Body of pancreas (tissue), 4 donors: ENCODE results near the gene ACAD8. TPM values are rescaled to one million over a fixed set of nuclear protein-coding genes. Genes with fewer than 3 reads are reported as not detected.
"Not testable (repeated sequence)": the region's sequence is repeated elsewhere in the genome, so short reads cannot be mapped to it uniquely, and the experiment has no call there.

ENCODE experiments used
- ATAC-seq: fragments of 150-250 bp; one replicate; pipeline ENCODE4 v1.9.1; 2016
- DNase-seq, 4 donors: peaks; one replicate each; pipeline ENCODE4 v3.0.0-alpha.2; 2019
- H3K27ac ChIP-seq, 4 donors: fragments of 200-600 bp; sonication (generic); 1 replicate in 3 of 4; 2 replicates in 1 of 4; pipeline versions ENCODE4 v1.5.1 to v1.6.1; 2016 to 2019; ENCODE audit warnings: mild to moderate bottlenecking in 1 of 4, mixed read lengths in 1 of 4, moderate library complexity in 1 of 4
- H3K27me3 ChIP-seq, 2 donors: fragments of 200-600 bp; sonication (generic); one replicate each; pipeline ENCODE4 v1.6.0; 2016; ENCODE audit warnings: mild to moderate bottlenecking in 1 of 2
- H3K36me3 ChIP-seq, 2 donors: fragments of 200-600 bp; sonication (generic); replicated peaks in 1 of 2; 2 replicates each; pipeline ENCODE4 v1.5.1; 2016; ENCODE audit warnings: low read depth in 2 of 2; ENCODE audit not compliant: insufficient read depth in 1 of 2
- H3K4me1 ChIP-seq: fragments of 200-600 bp; sonication (generic); one replicate; pipeline ENCODE4 v1.6.0; 2016
- H3K4me3 ChIP-seq, 2 donors: fragments of 200-600 bp; sonication (generic); 1 replicate in 1 of 2; 2 replicates in 1 of 2; pipeline ENCODE4 v1.5.1; 2016 to 2019
- H3K9me3 ChIP-seq, 3 donors: fragments of 200-600 bp; sonication (generic); 1 replicate in 2 of 3; 2 replicates in 1 of 3; pipeline ENCODE4 v1.5.1; 2016
- CTCF ChIP-seq, 7 experiments: fragments of 450-650 bp in 4 of 7; fragments of 200-600 bp in 3 of 7; sonication (generic) in 3 of 7; IDR thresholded peaks; one replicate each; pipeline ENCODE4 v1.5.1; 2016 to 2019; ENCODE audit warnings: antibody characterized with exemption in 7 of 7
- POLR2A ChIP-seq, 3 donors: fragments of 450-650 bp; IDR thresholded peaks; one replicate each; pipeline ENCODE4 v1.6.1; 2016; ENCODE audit warnings: antibody characterized with exemption in 3 of 3, mild to moderate bottlenecking in 2 of 3
- WGBS, 2 donors: methylation state at CpG; one replicate each; pipeline ENCODE4 v1.1.5; 2017; 5-methylcytosine and 5-hydroxymethylcytosine counted together
- intact Hi-C: fragments of 100-400 bp; cut with DNase I; formaldehyde crosslinking; loops from one replicate; pipeline ENCODE4 v1.15.1; 2023
- total RNA-seq, 2 donors: library from RNA; depleted of rRNA; stranded (reverse); fragments of >200 nt; gene quantifications; one replicate each; pipeline ENCODE4 v1.1.0, GENCODE V29; 2016

The ACAD8 gene
- total RNA-seq, 2 donors from 2014 or later: 30.9 to 39.2 TPM

GRCh38 chr11:134282121-134283045 lies 29.0 kb downstream of the ACAD8 start:
- intact Hi-C loops: no loop called here

GRCh38 chr11:134283461-134284230 lies 30.3 kb downstream of the ACAD8 start:
- no peak for DNase-seq
- Histone ChIP-seq H3K4me1 (no peaks in the 10 kb centered on the region), H3K9me3 (no peaks in the 10 kb centered on the region), H3K27ac (no peak overlapping the region), H3K36me3 (no peaks in the 10 kb centered on the region), H3K4me3 (no peak overlapping the region), H3K27me3 (no peaks in the 10 kb centered on the region)
- no peak for ATAC-seq
- TF ChIP-seq CTCF (IDR thresholded peaks at IDR 0.05): no peak
- no peak for TF ChIP-seq POLR2A (IDR thresholded peaks at IDR 0.05)
- 78 to 81% methylated on average over 16 of the region's 16 CpGs for WGBS, 2 donors
- intact Hi-C loops: no loop called here

More at GRCh38 chr11:134282121-134283045, 29.0 kb downstream of the ACAD8 start:
- peaks cover 0 to 4% of the 10 kb centered on the region in 2 donors for H3K27me3 ChIP-seq
- no peaks in the 10 kb centered on the region for H3K4me1 ChIP-seq
- 74 to 75% methylated on average over 20 to 22 of the region's 22 CpGs for WGBS, 2 donors
- ATAC-seq: no peak
- no peaks in the 10 kb centered on the region for H3K36me3 ChIP-seq
- no peaks in the 10 kb centered on the region for H3K9me3 ChIP-seq
- H3K27ac ChIP-seq: no peak overlapping the region
- TF ChIP-seq POLR2A (IDR thresholded peaks at IDR 0.05) (no peak), CTCF (IDR thresholded peaks at IDR 0.05) (no peak)
- H3K4me3 ChIP-seq: no peak overlapping the region
- no peak for DNase-seq

GRCh38 chr11:134284349-134284748 lies 31.0 kb downstream of the ACAD8 start:
- WGBS, 2 donors: 87 to 89% methylated on average over 5 of the region's 5 CpGs
- intact Hi-C loops, H3K4me1 ChIP-seq, H3K36me3 ChIP-seq, H3K9me3 ChIP-seq, H3K4me3 ChIP-seq, ATAC-seq, DNase-seq, H3K27me3 ChIP-seq, H3K27ac ChIP-seq: not testable (repeated sequence)

- Histone ChIP-seq H3K9me3 (no peaks in the 10 kb centered on the region), H3K4me3 (no peak overlapping the region), H3K27ac (no peak overlapping the region), H3K36me3 (no peaks in the 10 kb centered on the region), H3K4me1 (no peaks in the 10 kb centered on the region), H3K27me3 (no peaks in the 10 kb centered on the region)
- DNase-seq: no peak
- no peak for ATAC-seq
- intact Hi-C loops: no loop called here
- TF ChIP-seq POLR2A (IDR thresholded peaks at IDR 0.05) (no peak), CTCF (IDR thresholded peaks at IDR 0.05) (no peak)
- 73 to 79% methylated on average over 9 to 12 of the region's 12 CpGs for WGBS, 2 donors
These were observed 34.2 kb downstream of the ACAD8 start for GRCh38 chr11:134287561-134287960.

- intact Hi-C loops: no loop called here
- no peak for ATAC-seq
- WGBS, 2 donors: 87 to 94% methylated on average over 8 to 13 of the region's 13 CpGs
These were observed 35.1 kb downstream of the ACAD8 start for GRCh38 chr11:134288486-134288885.

More at GRCh38 chr11:134288486-134288885, 35.1 kb downstream of the ACAD8 start:
- no peak for DNase-seq
- H3K36me3 ChIP-seq: no peaks in the 10 kb centered on the region
- H3K27ac ChIP-seq: no peak overlapping the region
- H3K4me3 ChIP-seq: no peak overlapping the region
- TF ChIP-seq POLR2A (IDR thresholded peaks at IDR 0.05): no peak
- no peak for TF ChIP-seq CTCF (IDR thresholded peaks at IDR 0.05)
- H3K9me3 ChIP-seq: no peaks in the 10 kb centered on the region
- H3K27me3 ChIP-seq: no peaks in the 10 kb centered on the region
- no peaks in the 10 kb centered on the region for H3K4me1 ChIP-seq
